Hematopoietic multipotent progenitor cell treated with erythropoietin and hydrocortisone succinate and interleukin-3 and kit ligand, for 8 days (in vitro differentiated cells): Measurements from ENCODE around the gene NDST1.
A peak's percentile ranks its signal among the peaks of the same experiment; 100 is the strongest.

Experiments
- DNase-seq: peaks from one replicate; pipeline ENCODE4 v3.0.0-alpha.2; 2015

Gene NDST1

GRCh38 chr5:150525163-150525562 is 17.2 kb downstream of the NDST1 start:
- DNase-seq = no peak

DNA sequence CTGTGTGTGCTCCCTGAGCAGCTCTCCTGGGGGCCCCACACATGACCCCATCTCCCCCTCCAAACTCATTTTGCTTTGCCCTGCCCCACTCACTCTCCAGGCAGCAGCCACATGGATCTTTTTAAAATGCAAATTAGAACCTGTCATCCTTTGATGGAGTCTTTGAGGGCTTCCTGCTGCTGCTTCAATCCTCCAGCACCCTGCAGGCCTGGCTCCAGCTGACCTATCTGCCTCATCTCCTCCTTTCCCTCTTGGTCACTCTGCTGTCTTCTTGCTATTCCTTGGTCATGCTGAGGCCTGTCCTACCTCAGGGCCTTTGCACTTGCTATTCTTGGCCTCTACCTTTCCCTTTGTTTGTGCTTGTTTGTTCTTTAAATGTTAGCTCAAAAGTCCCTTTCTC is 17.9 kb downstream of the NDST1 start:
- DNase-seq = no peak

- DNase-seq = no peak
Measured at GRCh38 chr5:150527038-150527437, 19.1 kb downstream of the NDST1 start.

- DNase-seq = no peak
Measured at GRCh38 chr5:150527808-150528207, 19.9 kb downstream of the NDST1 start.

GRCh38 chr5:150528924-150529546 is 21.1 kb downstream of the NDST1 start:
- no peak for DNase-seq

- no peak for DNase-seq
Measured at GRCh38 chr5:150529555-150529954, 21.6 kb downstream of the NDST1 start.

GRCh38 chr5:150530423-150530822 is 22.5 kb downstream of the NDST1 start:
- DNase-seq = no peak

DNA sequence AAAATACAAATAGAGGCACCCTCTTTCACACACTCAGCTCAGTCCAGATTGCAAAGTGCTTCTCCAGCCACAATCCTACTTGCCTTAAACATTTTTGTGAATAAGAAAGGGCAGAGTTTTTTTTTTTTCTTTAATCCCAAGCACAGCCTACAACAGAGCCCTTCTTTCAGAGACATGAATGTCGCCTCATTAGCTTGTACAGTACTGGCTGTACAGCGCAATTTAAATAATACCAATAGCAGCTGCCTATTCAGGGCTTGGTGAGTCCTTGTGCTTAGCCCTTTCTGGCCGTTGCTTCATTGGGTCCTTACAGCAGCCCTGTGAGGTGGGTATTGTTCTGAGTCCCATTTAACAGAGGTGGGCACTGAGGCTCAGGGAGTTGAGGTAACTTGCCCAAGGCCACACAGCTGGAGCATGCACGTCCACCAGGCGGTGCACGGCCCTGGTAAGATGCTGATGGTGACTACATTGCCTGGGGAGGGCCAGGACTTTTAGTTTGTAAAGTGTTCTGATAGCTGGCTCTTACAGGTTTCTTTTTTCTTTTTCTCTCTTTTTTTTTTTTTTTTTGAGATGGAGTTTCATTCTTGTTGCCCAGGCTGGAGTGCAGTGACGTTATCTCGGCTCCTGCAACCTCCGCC is 23.1 kb downstream of the NDST1 start:
- no peak for DNase-seq

DNA sequence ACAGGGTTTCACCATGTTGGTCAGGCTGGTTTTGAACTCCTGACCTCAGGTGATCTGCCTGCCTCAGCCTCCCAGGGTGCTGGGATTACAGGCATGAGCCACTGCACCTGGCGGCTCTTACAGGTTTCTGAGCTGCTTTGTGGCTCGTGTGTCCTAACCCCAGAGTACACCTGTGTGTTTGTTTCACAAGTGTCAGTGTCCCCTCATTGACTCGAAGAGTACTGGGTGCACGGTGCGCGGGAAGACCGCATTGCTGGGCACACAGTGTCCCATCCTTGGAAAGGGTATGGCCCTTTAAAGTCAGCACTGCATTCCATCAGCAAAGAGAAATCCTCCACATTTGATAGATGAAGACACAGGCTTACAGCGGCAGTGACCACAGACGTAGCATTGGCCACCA is 23.8 kb downstream of the NDST1 start:
- DNase-seq = no peak

- DNase-seq = no peak
Measured at GRCh38 chr5:150532151-150532550, 24.2 kb downstream of the NDST1 start.

DNA sequence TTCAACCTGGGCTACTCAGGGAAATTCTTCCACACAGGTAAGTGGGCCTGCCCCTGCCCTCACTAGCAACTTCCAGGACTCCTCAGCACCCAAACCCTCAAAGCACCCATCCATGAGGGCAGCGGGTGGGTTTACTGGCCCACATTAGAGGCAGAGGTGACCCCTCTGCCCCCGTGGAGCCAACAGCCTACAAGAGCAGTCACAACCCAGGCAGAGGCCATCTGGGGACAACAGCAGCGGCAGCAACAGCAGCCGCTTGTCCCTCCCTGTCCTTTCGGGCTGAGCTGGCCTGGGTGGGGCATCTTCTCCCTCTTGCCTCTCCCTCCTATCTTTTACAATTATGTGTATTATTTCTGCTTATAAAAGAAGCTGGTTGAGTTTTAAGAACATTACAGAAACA is 25.1 kb downstream of the NDST1 start:
- DNase-seq = no peak

GRCh38 chr5:150534811-150535210 is 26.9 kb downstream of the NDST1 start:
- no peak for DNase-seq

DNA sequence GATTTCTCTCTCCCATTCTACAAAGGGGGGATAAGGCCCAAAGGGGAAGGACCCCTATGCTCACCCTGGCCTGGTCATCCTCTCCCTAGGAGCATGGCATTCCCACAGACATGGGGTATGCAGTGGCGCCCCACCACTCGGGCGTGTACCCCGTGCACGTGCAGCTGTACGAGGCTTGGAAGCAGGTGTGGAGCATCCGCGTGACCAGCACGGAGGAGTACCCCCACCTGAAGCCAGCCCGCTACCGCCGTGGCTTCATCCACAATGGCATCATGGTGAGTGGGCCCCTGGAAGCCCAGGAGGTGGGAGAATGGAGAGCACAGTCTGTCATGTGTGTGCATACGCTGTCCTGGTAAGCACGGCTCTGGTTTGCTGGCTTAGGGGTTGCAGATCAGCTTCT is 27.7 kb downstream of the NDST1 start:
- DNase-seq = no peak

GRCh38 chr5:150538007-150538917 is 30.3 kb downstream of the NDST1 start:
- DNase-seq = peak; percentile 74

DNA sequence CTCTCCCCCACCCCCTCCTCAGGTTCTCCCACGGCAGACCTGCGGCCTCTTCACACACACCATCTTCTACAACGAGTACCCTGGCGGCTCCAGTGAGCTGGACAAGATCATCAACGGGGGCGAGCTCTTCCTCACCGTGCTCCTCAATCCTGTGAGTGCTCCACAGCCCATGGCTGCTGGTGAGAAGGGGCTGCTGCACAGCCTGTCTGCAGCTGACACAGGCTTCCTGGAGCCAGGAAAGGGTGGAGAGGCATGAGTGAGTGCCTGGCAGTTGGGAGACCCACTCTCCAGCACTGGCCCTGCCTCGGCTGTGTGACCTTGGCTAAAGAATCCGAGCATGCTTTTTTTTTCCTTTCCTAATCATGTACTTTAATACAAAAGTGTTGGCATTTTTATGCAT is 31.3 kb downstream of the NDST1 start:
- no peak for DNase-seq

DNA sequence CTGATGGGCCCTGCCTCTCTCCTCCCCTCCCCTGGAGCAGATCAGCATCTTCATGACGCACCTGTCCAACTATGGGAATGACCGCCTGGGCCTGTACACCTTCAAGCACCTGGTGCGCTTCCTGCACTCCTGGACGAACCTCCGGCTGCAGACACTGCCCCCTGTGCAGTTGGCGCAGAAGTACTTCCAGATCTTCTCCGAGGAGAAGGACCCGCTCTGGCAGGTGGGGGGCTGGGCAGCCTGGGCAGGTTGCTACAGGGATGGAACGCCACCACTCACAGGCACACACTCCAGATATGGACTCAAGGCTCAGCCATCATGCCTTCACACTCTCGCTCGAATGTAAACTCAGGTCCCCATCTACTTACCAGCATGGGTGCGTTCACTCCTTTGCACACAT is 32.1 kb downstream of the NDST1 start:
- DNase-seq = no peak

- DNase-seq = no peak
Measured at GRCh38 chr5:150540615-150541396, 32.9 kb downstream of the NDST1 start.

DNA sequence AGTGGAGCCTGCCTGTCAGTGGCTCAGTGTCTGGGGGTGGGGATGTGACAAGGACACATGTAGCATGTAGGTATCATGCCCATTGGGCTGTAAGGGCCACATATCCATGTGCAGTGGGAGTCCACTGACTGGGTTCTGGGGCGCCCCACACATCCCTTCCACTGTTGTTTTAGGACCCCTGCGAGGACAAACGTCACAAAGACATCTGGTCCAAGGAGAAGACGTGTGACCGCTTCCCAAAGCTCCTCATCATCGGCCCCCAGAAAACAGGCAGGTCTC is 33.4 kb downstream of the NDST1 start:
- DNase-seq = no peak

- no peak for DNase-seq
Measured at GRCh38 chr5:150541895-150542294, 34.0 kb downstream of the NDST1 start.

GRCh38 chr5:150542933-150543445 is 35.1 kb downstream of the NDST1 start:
- no peak for DNase-seq

DNA sequence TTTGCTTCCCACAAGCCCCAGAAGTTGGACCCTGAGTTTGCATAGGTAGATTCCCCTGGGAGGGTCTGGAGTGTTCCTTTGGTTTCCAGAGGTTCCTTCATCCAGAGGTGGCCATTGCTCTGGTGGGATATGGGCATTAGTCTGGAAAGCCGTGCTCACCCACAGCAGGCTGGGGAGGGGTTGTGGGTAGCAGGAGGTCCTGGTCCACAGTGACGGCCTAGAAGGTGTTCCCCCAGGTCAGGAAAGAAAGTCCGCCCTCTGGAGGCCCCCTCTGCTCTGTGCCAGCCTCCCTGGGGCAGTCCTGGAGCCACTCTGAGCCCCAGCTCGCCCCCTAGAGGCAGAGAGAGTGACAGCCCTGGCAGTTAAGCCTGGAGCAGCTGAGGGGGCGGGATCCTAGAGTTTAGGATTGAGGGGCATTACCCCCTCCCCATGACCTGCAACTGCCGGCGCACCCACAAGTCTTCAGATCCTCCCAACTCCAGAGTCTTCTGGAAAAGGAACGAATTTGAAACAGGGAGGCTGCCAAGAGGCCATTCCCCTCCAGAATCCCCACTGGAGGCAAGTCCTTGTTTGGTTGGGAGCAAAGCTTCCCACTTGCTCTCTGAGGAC is 36.8 kb downstream of the NDST1 start:
- peak; percentile 82 for DNase-seq

- DNase-seq = no peak
Measured at GRCh38 chr5:150545246-150545645, 37.3 kb downstream of the NDST1 start.

DNA sequence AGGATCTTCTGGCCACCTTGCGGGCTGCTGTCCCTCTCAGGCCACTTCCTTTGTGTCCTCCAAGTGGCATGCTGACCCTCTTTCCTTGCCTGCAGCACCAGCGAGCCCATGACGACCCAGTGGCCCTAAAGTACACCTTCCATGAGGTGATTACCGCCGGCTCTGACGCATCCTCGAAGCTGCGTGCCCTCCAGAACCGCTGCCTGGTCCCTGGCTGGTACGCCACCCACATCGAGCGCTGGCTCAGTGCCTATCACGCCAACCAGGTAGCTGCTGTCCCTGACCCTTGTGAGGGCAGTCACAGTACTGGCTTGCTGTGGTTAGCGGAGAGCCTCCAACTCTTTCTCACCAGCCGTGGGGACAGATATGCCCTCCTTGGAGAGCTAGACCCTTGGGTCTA is 40.2 kb downstream of the NDST1 start:
- no peak for DNase-seq
